CD14-positive monocyte (primary cell): Measurements from ENCODE around the gene RNF17. TPM values are rescaled to one million over a fixed set of nuclear protein-coding genes. Genes with fewer than 3 reads are reported as not detected.

Source experiments
- DNase-seq, 3 donors: peaks; one replicate each; pipeline ENCODE4 v3.0.0-alpha.2; 2011 to 2022
- H2AFZ ChIP-seq: 2 replicates; pipeline ENCODE4 v1.6.0; 2012; ENCODE audit warnings: mild to moderate bottlenecking, low read depth, low read length, inconsistent platforms; ENCODE audit not compliant: insufficient read depth, poor library complexity, severe bottlenecking
- H3K27ac ChIP-seq, 2 donors: 1 replicate in 1 of 2; 2 replicates in 1 of 2; pipeline ENCODE4 v1.5.1; 2012 to 2013; ENCODE audit warnings: low read length in 2 of 2, control low read depth in 1 of 2, inconsistent platforms in 1 of 2, low read depth in 1 of 2, mild to moderate bottlenecking in 1 of 2
- H3K27me3 ChIP-seq, 2 donors: one replicate each; pipeline versions ENCODE4 v1.6.0 to v1.6.1; 2011 to 2013; ENCODE audit warnings: low read length in 2 of 2; ENCODE audit not compliant: control insufficient read depth in 2 of 2, insufficient read depth in 2 of 2
- H3K36me3 ChIP-seq, 2 donors: replicated peaks in 1 of 2; 1 replicate in 1 of 2; 2 replicates in 1 of 2; pipeline versions ENCODE4 v1.5.1 to v1.6.1; 2012 to 2013; ENCODE audit warnings: low read length in 2 of 2, control low read depth in 1 of 2, inconsistent platforms in 1 of 2, mild to moderate bottlenecking in 1 of 2; ENCODE audit not compliant: insufficient read depth in 2 of 2, control insufficient read depth in 1 of 2
- H3K4me1 ChIP-seq, 2 donors: 1 replicate in 1 of 2; 2 replicates in 1 of 2; pipeline versions ENCODE4 v1.5.1 to v1.6.1; 2012 to 2013; ENCODE audit warnings: low read length in 2 of 2, control low read depth in 1 of 2, inconsistent platforms in 1 of 2, mild to moderate bottlenecking in 1 of 2, moderate library complexity in 1 of 2; ENCODE audit not compliant: insufficient read depth in 2 of 2, control insufficient read depth in 1 of 2
- H3K4me2 ChIP-seq: replicated peaks from 2 replicates; pipeline ENCODE3; 2012; ENCODE audit warnings: low read length, moderate library complexity, mild to moderate bottlenecking; ENCODE audit not compliant: poor library complexity, severe bottlenecking; ENCODE audit errors: extremely low read depth
- H3K4me3 ChIP-seq, 3 experiments: fragments of 200-600 bp in 1 of 3; sonication (generic) in 1 of 3; replicated peaks in 1 of 3; 1 replicate in 2 of 3; 2 replicates in 1 of 3; pipeline ENCODE4 v1.5.1; 2011 to 2013; ENCODE audit warnings: low read length in 3 of 3, mild to moderate bottlenecking in 3 of 3, control low read depth in 2 of 3, low read depth in 2 of 3, inconsistent platforms in 1 of 3, moderate library complexity in 1 of 3
- H3K79me2 ChIP-seq: 2 replicates; pipeline ENCODE4 v1.6.0; 2012; ENCODE audit warnings: mild to moderate bottlenecking, control low read depth, inconsistent platforms, low read length, moderate library complexity; ENCODE audit not compliant: insufficient read depth
- H3K9ac ChIP-seq: 2 replicates; pipeline ENCODE4 v1.6.0; 2017; ENCODE audit warnings: low read length, mild to moderate bottlenecking; ENCODE audit not compliant: insufficient read depth, poor library complexity, severe bottlenecking
- H3K9me3 ChIP-seq, 2 donors: replicated peaks in 1 of 2; 1 replicate in 1 of 2; 2 replicates in 1 of 2; pipeline versions ENCODE4 v1.5.1 to v1.6.1; 2012 to 2013; ENCODE audit warnings: low read length in 2 of 2, control low read depth in 1 of 2; ENCODE audit not compliant: control insufficient read depth in 1 of 2, insufficient read depth in 1 of 2
- H4K20me1 ChIP-seq: 2 replicates; pipeline ENCODE4 v1.6.0; 2012; ENCODE audit warnings: mild to moderate bottlenecking, low read length, control low read depth, moderate library complexity; ENCODE audit not compliant: insufficient read depth
- H3K27ac Mint-ChIP-seq, 7 donors: one replicate each; pipeline ENCODE4 v1.8.0; 2020; ENCODE audit warnings: mild to moderate bottlenecking in 7 of 7, mixed read lengths in 7 of 7, moderate library complexity in 6 of 7, inconsistent platforms in 2 of 7
- H3K27me3 Mint-ChIP-seq, 3 donors: one replicate each; pipeline ENCODE4 v1.8.0; 2021 to 2022; ENCODE audit warnings: low read depth in 3 of 3, mild to moderate bottlenecking in 3 of 3, mixed read lengths in 3 of 3, moderate library complexity in 3 of 3, inconsistent platforms in 1 of 3
- H3K36me3 Mint-ChIP-seq, 2 donors: one replicate each; pipeline ENCODE4 v1.8.0; 2020; ENCODE audit warnings: mixed read lengths in 2 of 2, inconsistent platforms in 1 of 2, mild to moderate bottlenecking in 1 of 2
- H3K4me1 Mint-ChIP-seq: one replicate; pipeline ENCODE4 v1.8.0; 2020; ENCODE audit warnings: mild to moderate bottlenecking, mixed read lengths
- H3K4me3 Mint-ChIP-seq, 2 donors: one replicate each; pipeline ENCODE4 v1.8.0; 2020; ENCODE audit warnings: mild to moderate bottlenecking in 2 of 2, mixed read lengths in 2 of 2, moderate library complexity in 1 of 2
- H3K9me3 Mint-ChIP-seq, 7 donors: one replicate each; pipeline ENCODE4 v1.8.0; 2020 to 2022; ENCODE audit warnings: mixed read lengths in 7 of 7, mild to moderate bottlenecking in 6 of 7, moderate library complexity in 6 of 7, inconsistent platforms in 2 of 7
- CTCF ChIP-seq: fragments of 200-600 bp; IDR thresholded peaks from one replicate; pipeline ENCODE4 v1.8.0; 2022; ENCODE audit warnings: antibody characterized with exemption, mild to moderate bottlenecking
- whole genome bisulfite sequencing: methylation state at CpG from one replicate; pipeline ENCODE4 v1.1.5; 2013; ENCODE audit warnings: missing lambda C conversion rate; ENCODE audit not compliant: insufficient coverage; 5-methylcytosine and 5-hydroxymethylcytosine counted together
- intact Hi-C, 2 donors: fragments of 100-400 bp; cut with micrococcal nuclease; formaldehyde crosslinking; loops; one replicate each; pipeline versions ENCODE4 v1.15.0 to v1.15.1; 2023
- polyA plus RNA-seq, 3 donors: library from polyadenylated mRNA; depleted of rRNA in 1 of 3; unstranded in 2 of 3; stranded (reverse) in 1 of 3; fragments of 300-500 nt in 2 of 3; fragments of >200 nt in 1 of 3; fragmentation: Illumina TruSeq in 2 of 3; gene quantifications; 1 replicate in 2 of 3; 2 replicates in 1 of 3; pipeline ENCODE4 v1.2.3, GENCODE V29; 2012 to 2021

RNF17 gene
- polyA plus RNA-seq, 3 donors: not detected

- Histone ChIP-seq H3K4me3 (no peak overlapping the region), H3K27ac (no peak overlapping the region), H3K9me3 (no peaks in the 10 kb centered on the region), H3K79me2 (no peaks in the 10 kb centered on the region), H3K9ac (no peak overlapping the region), H4K20me1 (no peaks in the 10 kb centered on the region), H3K4me1 (peaks cover 0 to 4% of the 10 kb centered on the region in 2 donors), H3K4me2 (no peak overlapping the region), H2AFZ (no peak overlapping the region), H3K27me3 (no peaks in the 10 kb centered on the region), H3K36me3 (peaks cover 15 to 68% of the 10 kb centered on the region in 2 donors)
- H3K27me3 Mint-ChIP-seq: no peaks in the 10 kb centered on the region
- H3K9me3 Mint-ChIP-seq: peaks cover 0 to 2% (median 0%) of the 10 kb centered on the region in 7 donors
- intact Hi-C loops: no loop called here
- H3K27ac Mint-ChIP-seq: no peak overlapping the region
- H3K4me1 Mint-ChIP-seq: peaks cover 6% of the 10 kb centered on the region
- DNase-seq: no peak
- no peak overlapping the region for H3K4me3 Mint-ChIP-seq
- peaks cover 51 to 68% of the 10 kb centered on the region in 2 donors for H3K36me3 Mint-ChIP-seq
- no peak for TF ChIP-seq CTCF
- WGBS: 100% methylated on average over 1 of the region's 5 CpGs
These were observed 132.1 kb downstream of the RNF17 start for GRCh38 chr13:24896061-24896460.

GRCh38 chr13:24897293-24897692 lies 133.3 kb downstream of the RNF17 start:
- no peaks in the 10 kb centered on the region for H3K9me3 ChIP-seq
- no peaks in the 10 kb centered on the region for H4K20me1 ChIP-seq
- no peak for TF ChIP-seq CTCF
- H3K27ac ChIP-seq: no peak overlapping the region
- peaks cover 8 to 56% of the 10 kb centered on the region in 2 donors for H3K36me3 ChIP-seq
- Mint-ChIP-seq H3K9me3 (peaks cover 0 to 2% (median 0%) of the 10 kb centered on the region in 7 donors), H3K4me1 (peaks cover 6% of the 10 kb centered on the region), H3K4me3 (no peak overlapping the region), H3K27ac (no peak overlapping the region), H3K27me3 (no peaks in the 10 kb centered on the region), H3K36me3 (peaks cover 39 to 64% of the 10 kb centered on the region in 2 donors)
- H3K4me1 ChIP-seq: peaks cover 0 to 4% of the 10 kb centered on the region in 2 donors
- H3K79me2 ChIP-seq: no peaks in the 10 kb centered on the region
- H3K27me3 ChIP-seq: no peaks in the 10 kb centered on the region
- H3K4me2 ChIP-seq: no peak overlapping the region
- no peak overlapping the region for H2AFZ ChIP-seq
- no peak overlapping the region for H3K4me3 ChIP-seq
- intact Hi-C loops: no loop called here
- WGBS: no CpG with 5 or more reads among the region's 1 CpG
- H3K9ac ChIP-seq: no peak overlapping the region
- no peak for DNase-seq
